22Rv1 (cell line): Measurements from ENCODE around the gene POLD4.

Experiments
- H3K27ac ChIP-seq: fragments of 450-650 bp; 2 replicates; pipeline ENCODE4 v1.5.1; 2017
- ZFX ChIP-seq: fragments of 450-650 bp; IDR thresholded peaks from 2 replicates; pipeline ENCODE4 v1.6.1; 2017; ENCODE audit warnings: antibody characterized with exemption, borderline replicate concordance
- TF ChIP-seq, protein P1 (sequence below): fragments of 450-650 bp; IDR thresholded peaks from 2 replicates; pipeline ENCODE4 v1.5.1; 2017; ENCODE audit warnings: mild to moderate bottlenecking

Gene POLD4

DNA sequence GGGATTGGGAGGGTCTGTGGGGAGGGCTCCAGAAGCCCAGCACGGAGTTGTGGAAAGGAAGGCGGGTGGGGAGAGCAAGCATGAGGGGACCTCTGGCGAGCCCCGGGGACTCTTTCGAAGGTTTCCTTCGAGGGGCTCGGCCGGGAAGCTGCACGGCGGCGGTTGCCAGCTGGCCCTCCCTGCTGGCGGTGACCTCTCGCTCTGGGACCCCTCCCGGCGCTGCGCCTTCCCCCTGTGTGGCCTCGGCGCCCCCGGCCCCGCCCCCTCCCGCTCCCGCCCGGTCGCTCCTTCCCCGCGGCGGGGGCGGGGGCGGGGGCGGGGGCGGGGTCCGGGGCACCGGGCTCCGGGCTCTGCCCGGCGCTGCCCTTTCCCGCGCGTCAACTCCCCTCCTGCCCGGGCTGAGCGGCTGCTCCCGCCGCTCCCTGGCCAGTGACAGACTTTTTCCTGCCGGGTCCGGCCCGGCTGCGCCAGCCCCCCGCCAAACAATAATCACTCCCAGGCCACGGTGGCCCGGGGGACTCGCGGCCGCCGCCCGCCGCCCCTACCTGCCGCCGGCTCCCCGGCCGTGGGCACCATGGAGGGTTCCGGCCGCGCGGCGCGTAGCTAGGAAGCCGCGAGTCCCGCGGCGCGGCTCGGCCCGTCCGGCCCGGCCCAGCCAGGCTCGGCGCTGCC, 19.1 kb upstream of the POLD4 start:
- peak overlapping the region; percentile 86 for H3K27ac ChIP-seq
- TF ChIP-seq, protein P1, sequence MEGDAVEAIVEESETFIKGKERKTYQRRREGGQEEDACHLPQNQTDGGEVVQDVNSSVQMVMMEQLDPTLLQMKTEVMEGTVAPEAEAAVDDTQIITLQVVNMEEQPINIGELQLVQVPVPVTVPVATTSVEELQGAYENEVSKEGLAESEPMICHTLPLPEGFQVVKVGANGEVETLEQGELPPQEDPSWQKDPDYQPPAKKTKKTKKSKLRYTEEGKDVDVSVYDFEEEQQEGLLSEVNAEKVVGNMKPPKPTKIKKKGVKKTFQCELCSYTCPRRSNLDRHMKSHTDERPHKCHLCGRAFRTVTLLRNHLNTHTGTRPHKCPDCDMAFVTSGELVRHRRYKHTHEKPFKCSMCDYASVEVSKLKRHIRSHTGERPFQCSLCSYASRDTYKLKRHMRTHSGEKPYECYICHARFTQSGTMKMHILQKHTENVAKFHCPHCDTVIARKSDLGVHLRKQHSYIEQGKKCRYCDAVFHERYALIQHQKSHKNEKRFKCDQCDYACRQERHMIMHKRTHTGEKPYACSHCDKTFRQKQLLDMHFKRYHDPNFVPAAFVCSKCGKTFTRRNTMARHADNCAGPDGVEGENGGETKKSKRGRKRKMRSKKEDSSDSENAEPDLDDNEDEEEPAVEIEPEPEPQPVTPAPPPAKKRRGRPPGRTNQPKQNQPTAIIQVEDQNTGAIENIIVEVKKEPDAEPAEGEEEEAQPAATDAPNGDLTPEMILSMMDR = no peak
- TF ChIP-seq ZFX = no peak

DNA sequence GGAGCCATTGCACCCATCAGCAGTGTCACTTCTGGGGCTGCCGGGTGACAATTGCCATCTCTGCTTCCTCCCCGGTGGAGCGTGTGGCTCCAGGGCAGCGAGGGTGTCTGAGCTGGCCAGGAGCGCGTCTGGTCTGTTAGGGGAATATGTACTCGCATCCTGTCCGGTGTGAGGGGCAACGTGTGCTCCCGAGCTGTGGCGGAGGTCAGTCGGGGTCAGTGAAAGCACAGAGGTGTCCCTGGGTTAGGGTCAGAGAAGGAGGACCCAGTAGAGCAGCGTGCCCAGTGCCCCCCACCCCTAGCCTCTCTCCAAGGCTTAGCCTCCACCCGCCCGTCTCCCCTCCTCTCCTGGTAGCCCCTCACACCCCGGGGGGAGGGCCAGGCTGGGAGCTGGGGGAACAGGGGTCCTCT, 18.6 kb upstream of the POLD4 start:
- peak overlapping the region; percentile 86; the same call in 1 of the 2 replicates for H3K27ac ChIP-seq
- TF ChIP-seq, protein P1 = no peak
- TF ChIP-seq ZFX = no peak

DNA sequence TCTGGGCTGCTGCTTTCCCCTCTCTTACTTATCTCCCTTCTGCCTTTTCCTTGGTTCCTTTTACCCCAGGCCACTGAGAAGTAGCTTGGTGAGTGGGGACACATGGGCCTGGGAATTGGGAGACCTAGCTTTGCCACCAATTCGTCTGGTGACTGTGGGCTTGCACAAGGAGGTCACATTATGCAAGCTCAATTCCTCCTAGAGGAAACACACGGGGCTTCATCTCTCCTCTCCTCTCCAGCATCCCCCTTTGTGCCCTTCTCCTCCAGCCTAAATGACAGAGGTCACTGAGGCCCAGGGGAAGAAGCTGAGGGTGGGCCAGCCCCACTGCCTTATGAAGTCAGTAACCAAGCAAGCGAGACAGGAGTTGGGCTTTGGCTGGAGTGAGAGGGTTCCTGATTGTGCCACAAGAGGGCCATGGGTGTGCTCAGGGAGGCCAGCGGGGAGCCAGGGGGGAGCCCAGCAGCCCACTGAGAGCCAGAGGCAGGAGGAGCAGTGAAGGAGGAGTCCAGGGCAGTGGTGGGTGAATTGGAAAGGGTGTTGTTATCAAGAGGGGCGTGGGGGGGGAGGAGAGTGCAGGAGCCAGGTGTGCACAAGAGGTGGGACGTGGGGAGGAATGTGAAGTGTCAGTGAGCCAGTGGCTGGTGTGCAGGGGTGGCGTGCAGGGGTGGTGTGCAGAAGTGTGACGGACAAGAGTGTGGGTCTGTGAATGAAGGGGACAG, 18.0 kb upstream of the POLD4 start:
- peak overlapping the region; percentile 23; the same call in 1 of the 2 replicates for H3K27ac ChIP-seq
- TF ChIP-seq, protein P1 = peak; percentile 24
- TF ChIP-seq ZFX = no peak

DNA sequence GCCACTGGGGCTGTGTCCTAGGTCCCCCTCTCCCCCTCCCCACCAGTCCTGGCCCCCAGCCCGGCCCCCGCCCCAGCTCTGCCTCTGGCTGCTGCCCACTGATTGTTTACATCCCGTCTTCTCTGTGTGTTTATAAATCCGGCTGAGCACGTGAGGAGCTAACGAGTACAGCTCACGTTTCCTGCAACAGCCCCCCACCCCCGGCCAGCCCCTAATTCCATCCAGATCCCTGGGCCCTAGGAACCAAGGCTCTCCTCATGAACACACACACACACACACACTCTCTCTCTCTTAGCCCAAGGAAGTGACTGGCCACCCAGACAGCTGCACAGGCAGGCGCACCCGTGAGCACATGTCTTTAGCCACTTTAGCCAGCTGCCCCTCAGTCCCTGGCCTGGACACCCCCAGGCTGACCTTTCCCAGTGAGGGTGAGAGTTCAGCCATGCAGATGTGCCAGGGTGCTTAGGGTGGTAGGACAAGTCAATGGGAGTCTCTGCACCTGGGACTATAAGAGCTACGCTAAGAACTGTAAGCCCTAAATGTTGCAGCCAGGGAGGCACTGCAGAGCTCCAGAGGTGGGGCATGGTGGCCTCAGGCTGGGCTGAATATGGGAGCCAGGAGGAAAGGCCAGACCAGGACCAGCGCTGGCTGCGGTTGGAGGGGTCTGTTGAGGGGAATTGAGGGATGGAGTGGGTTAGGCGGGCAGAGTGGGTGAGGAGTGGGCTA, 17.2 kb upstream of the POLD4 start:
- no peak overlapping the region for H3K27ac ChIP-seq
- TF ChIP-seq, protein P1 = no peak
- no peak for TF ChIP-seq ZFX

DNA sequence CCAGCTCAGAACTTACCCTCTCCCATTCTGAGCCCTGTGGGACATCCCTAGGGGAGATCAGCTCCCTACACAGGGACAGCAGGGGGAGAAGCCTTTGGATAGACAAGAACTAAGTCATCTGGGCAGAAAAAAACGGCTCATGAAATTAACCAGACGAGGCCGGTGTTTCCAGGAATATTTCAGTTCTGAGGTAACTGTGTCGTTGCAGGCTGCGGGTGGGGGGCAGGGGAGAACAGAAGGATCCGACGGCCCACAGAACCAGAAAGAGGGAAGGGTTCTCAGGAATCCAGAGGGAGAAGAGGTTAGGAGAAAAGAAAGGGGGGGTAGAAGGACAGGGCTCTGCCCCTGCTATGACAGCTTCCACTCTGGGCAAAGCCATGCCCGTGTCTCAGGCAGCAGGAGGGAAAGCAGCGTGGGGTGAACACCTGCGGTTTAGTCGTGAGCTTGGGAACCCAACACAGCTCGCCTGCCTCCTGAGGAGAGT, 16.5 kb upstream of the POLD4 start:
- no peak for TF ChIP-seq ZFX
- TF ChIP-seq, protein P1 = no peak
- H3K27ac ChIP-seq = no peak overlapping the region

DNA sequence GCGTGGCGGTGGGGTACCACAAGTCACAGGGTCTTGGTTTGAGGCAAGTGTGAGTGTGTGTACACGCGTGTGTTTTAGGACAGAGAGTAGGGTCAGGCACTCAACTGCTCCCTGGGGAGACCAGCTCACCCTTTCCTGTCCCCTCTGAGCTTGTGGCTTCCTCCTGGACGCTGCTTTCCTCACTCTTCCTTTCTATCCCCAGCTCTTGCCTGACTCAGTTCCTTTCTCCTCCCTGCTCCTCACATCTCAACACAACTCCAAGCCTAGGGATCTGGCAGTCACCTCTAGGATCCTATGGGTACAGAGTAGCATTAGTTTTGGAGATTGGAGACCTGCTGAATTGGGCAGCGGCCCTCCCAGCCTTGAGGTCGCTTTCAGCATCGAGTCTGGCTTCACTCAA, 15.9 kb upstream of the POLD4 start:
- TF ChIP-seq, protein P1 = no peak
- no peak for TF ChIP-seq ZFX
- no peak overlapping the region for H3K27ac ChIP-seq
